ENCODE data around the gene CTNNA3. TPM values are rescaled to one million over a fixed set of nuclear protein-coding genes. Genes with fewer than 3 reads are reported as not detected.

Gene CTNNA3
- total and polyA plus RNA-seq, 2 of the 4 experiments (the other 2 are of a cell fraction), result 0.19 to 0.90 TPM

DNA sequence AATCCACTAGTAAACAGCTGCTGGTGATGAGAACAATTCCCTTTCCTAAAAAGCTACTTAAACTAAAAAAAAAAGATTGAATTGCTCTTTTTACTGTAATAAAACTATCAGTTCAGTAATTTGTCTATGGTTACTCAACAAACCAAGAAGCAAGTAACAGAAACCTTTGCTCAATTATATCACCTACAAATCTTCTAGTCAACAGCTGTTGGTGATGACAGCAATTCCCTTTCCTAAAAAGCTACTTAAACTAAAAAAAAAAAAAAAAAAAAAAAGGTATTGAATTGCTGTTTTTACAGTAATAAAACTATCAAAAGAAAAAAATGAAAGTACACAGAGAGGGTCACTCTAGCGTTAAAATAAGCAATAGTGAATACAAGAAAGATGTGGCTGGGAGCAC is 158.1 kb downstream of the CTNNA3 start:
- Histone ChIP-seq H3K9ac (ENCODE audit: low read depth, low read length) (no peak overlapping the region), H2BK120ac (ENCODE audit: low read depth, low read length) (no peak overlapping the region), H2AFZ (replicated peaks; ENCODE audit: low read length, poor library complexity) (no peak overlapping the region), H3K9me3 (ENCODE audit: control insufficient read depth, insufficient read depth, low read length) (no peaks in the 10 kb centered on the region), H3K23ac (ENCODE audit: low read depth, low read length) (no peak overlapping the region), H3K4me1 (ENCODE audit: control insufficient read depth, insufficient read depth, low read length) (no peaks in the 10 kb centered on the region; the same call in 1 of the 2 replicates), H4K91ac (ENCODE audit: insufficient read depth, low read depth, low read length) (no peak overlapping the region), H4K20me1 (ENCODE audit: insufficient read depth, low read length) (no peaks in the 10 kb centered on the region), H2BK20ac (ENCODE audit: low read depth, low read length) (no peak overlapping the region), H3K14ac (replicated peaks; ENCODE audit: low read depth, low read length) (no peak overlapping the region), H2AK9ac (replicated peaks; ENCODE audit: low read depth, low read length, poor library complexity) (no peak overlapping the region), H3K27me3 (ENCODE audit: control insufficient read depth, insufficient read depth, low read length) (no peaks in the 10 kb centered on the region), H3K27ac (ENCODE audit: insufficient read depth, low read length) (no peak overlapping the region), H4K8ac (ENCODE audit: low read depth in 2 of 2, low read length in 2 of 2) (no peak overlapping the region), H3K9me1 (ENCODE audit: insufficient read depth, low read length) (no peaks in the 10 kb centered on the region), H4K5ac (ENCODE audit: low read depth, low read length) (no peak overlapping the region), H3K36me3 (ENCODE audit: control insufficient read depth, insufficient read depth, low read length) (no peaks in the 10 kb centered on the region), H3K79me1 (ENCODE audit: low read depth in 1 of 2, low read length in 2 of 2) (no peaks in the 10 kb centered on the region), H3K4me3 (ENCODE audit: insufficient read depth, low read depth, low read length) (no peak overlapping the region), H2AK5ac (ENCODE audit: low read depth, low read length) (no peak overlapping the region), H3K4ac (ENCODE audit: low read depth, low read length) (no peak overlapping the region), H2BK5ac (ENCODE audit: low read depth, low read length, poor library complexity, severe bottlenecking) (no peak overlapping the region), H3K18ac (ENCODE audit: low read depth, low read length) (no peak overlapping the region), H3K4me2 (ENCODE audit: low read depth, low read length) (no peak overlapping the region), H2BK15ac (ENCODE audit: low read depth, low read length) (no peak overlapping the region), H3K56ac (ENCODE audit: extremely low read depth, insufficient read depth, low read length) (no peak overlapping the region)
- in situ Hi-C loops (cut with MboI; ENCODE audit: low sequenced_read_pairs) (no loop called here), dilution Hi-C loops (cut with HindIII; ENCODE audit: low sequenced_read_pairs, unreplicated experiment) (no loop called here), intact Hi-C loops (cut with micrococcal nuclease) (no loop called here)
- no CpG with 5 or more reads among the region's 1 CpG for WGBS, 2 experiments (ENCODE audit: extremely low coverage in 2 of 2, insufficient read length in 1 of 2)
- no peak for ATAC-seq (ENCODE audit: low read depth)
- BruUV-seq (replicated peaks), result no TSS peak
- POLR2A ChIA-PET (ENCODE audit: unreplicated experiment), result no interaction called here
- CTCF ChIA-PET, result no interaction called here
- TF ChIP-seq SMC3 (IDR thresholded peaks at IDR 0.05; ENCODE audit: low read depth, low read length), result no peak
- TF ChIP-seq CHD1 (IDR thresholded peaks at IDR 0.05; ENCODE audit: low read depth, low read length), result no peak
- TF ChIP-seq RAD21 (IDR thresholded peaks at IDR 0.05; ENCODE audit: low read length), result no peak
- TF ChIP-seq POLR2A (IDR thresholded peaks at IDR 0.05; ENCODE audit: low read depth, low read length), result no peak
- no peak for DNase-seq
